Uterus (tissue), 2 donors: ENCODE results near the gene LMX1B.

Experiments
- CTCF ChIP-seq, 4 experiments: fragments of 200-600 bp in 2 of 4; fragments of 450-650 bp in 2 of 4; sonication (generic) in 2 of 4; IDR thresholded peaks; one replicate each; pipeline ENCODE4 v1.5.1; 2016 to 2019; ENCODE audit warnings: antibody characterized with exemption in 4 of 4, mild to moderate bottlenecking in 2 of 4, moderate library complexity in 1 of 4
- POLR2A ChIP-seq, 2 donors: fragments of 450-650 bp; IDR thresholded peaks; one replicate each; pipeline ENCODE4 v1.6.1; 2016; ENCODE audit warnings: antibody characterized with exemption in 2 of 2, mild to moderate bottlenecking in 1 of 2, moderate library complexity in 1 of 2

- no peak for TF ChIP-seq CTCF (IDR thresholded peaks at IDR 0.05)
- no peak for TF ChIP-seq POLR2A (IDR thresholded peaks at IDR 0.05)
These were observed 5.0 kb downstream of the LMX1B start for GRCh38 chr9:126618585-126619360.
